ENCODE results near the gene F2RL1.

GRCh38 chr5:76775921-76776320 lies 42.9 kb upstream of the F2RL1 start:
- TF ChIP-seq CTCF (tag by site-specific recombination; IDR thresholded peaks at IDR 0.05) (no peak), ZNF792 (tag by site-specific recombination; IDR thresholded peaks at IDR 0.05) (no peak), ZNF354C (tag by site-specific recombination; IDR thresholded peaks at IDR 0.05; ENCODE audit: borderline replicate concordance, low read depth) (no peak)
